GM06990 (cell line): Measurements from ENCODE around the gene APC.

Source experiments
- DNase-seq: peaks from one replicate; pipeline ENCODE4 v3.0.0-alpha.2; 2011; ENCODE audit not compliant: insufficient read length; ENCODE audit errors: extremely low read depth
- H3K27me3 ChIP-seq: replicated peaks from 2 replicates; pipeline ENCODE4 v1.6.0; 2011; ENCODE audit warnings: low read length; ENCODE audit not compliant: control insufficient read depth, insufficient read depth
- H3K36me3 ChIP-seq: 2 replicates; pipeline ENCODE4 v1.5.1; 2011; ENCODE audit warnings: low read length; ENCODE audit not compliant: control insufficient read depth, insufficient read depth
- H3K4me3 ChIP-seq: replicated peaks from 2 replicates; pipeline ENCODE4 v1.5.1; 2011; ENCODE audit warnings: low read depth, mild to moderate bottlenecking, control low read depth, low read length
- CTCF ChIP-seq: IDR thresholded peaks from 2 replicates; pipeline ENCODE4 v1.5.1; 2011; ENCODE audit warnings: low read length, control low read depth, mild to moderate bottlenecking, inconsistent platforms; ENCODE audit not compliant: insufficient read depth, poor library complexity, severe bottlenecking

The APC gene

GRCh38 chr5:112860929-112861637, 123.4 kb downstream of the APC start, which contains the start of gene SRP19:
Gene SRP19 (plus strand): TSS chr5:112861287. CDS start chr5:112861377, 90 bp downstream.
- Histone ChIP-seq H3K27me3 (no peaks in the 10 kb centered on the region), H3K4me3 (peak within 1 kb of the TSS; percentile 81), H3K36me3 (peaks cover 5% of the 10 kb centered on the region)
- peak; percentile 89 for DNase-seq
- TF ChIP-seq CTCF: no peak

- H3K4me3 ChIP-seq: peak overlapping the region; percentile 81
- no peak for TF ChIP-seq CTCF
- DNase-seq: no peak
- peaks cover 5% of the 10 kb centered on the region for H3K36me3 ChIP-seq
- H3K27me3 ChIP-seq: no peaks in the 10 kb centered on the region
Observed at GRCh38 chr5:112861638-112861985, 123.9 kb downstream of the APC start.

GRCh38 chr5:112862085-112862484, 124.4 kb downstream of the APC start:
- DNase-seq: no peak
- Histone ChIP-seq H3K4me3 (peak overlapping the region; percentile 81), H3K27me3 (no peaks in the 10 kb centered on the region), H3K36me3 (peaks cover 7% of the 10 kb centered on the region)
- TF ChIP-seq CTCF: no peak

GRCh38 chr5:112863549-112863948, 125.9 kb downstream of the APC start:
- TF ChIP-seq CTCF: no peak
- no peak for DNase-seq
- H3K4me3 ChIP-seq: no peak overlapping the region
- peaks cover 8% of the 10 kb centered on the region for H3K36me3 ChIP-seq
- H3K27me3 ChIP-seq: no peaks in the 10 kb centered on the region

- Histone ChIP-seq H3K27me3 (no peaks in the 10 kb centered on the region), H3K4me3 (no peak overlapping the region), H3K36me3 (peaks cover 15% of the 10 kb centered on the region)
- no peak for DNase-seq
- TF ChIP-seq CTCF: no peak
Observed at GRCh38 chr5:112865128-112865527, 127.4 kb downstream of the APC start.

- H3K4me3 ChIP-seq: no peak overlapping the region
- H3K36me3 ChIP-seq: peaks cover 19% of the 10 kb centered on the region
- TF ChIP-seq CTCF: no peak
- no peaks in the 10 kb centered on the region for H3K27me3 ChIP-seq
- DNase-seq: no peak
Observed at GRCh38 chr5:112866739-112867138, 129.1 kb downstream of the APC start.
